Cardiac muscle cell (in vitro differentiated cells and primary cell): Measurements from ENCODE around the gene DCHS2. TPM values are rescaled to one million over a fixed set of nuclear protein-coding genes. Genes with fewer than 3 reads are reported as not detected.
A peak's percentile ranks its signal among the peaks of the same experiment; 100 is the strongest.

Experiments used
- DNase-seq, 2 donors: peaks; one replicate each; pipeline versions ENCODE4 v3.0.0 to v3.0.0-alpha.2; 2010 to 2017; ENCODE audit warnings: low read depth in 1 of 2, low spot score in 1 of 2
- H3K27ac ChIP-seq: fragments of 200-600 bp; sonication (generic); 2 replicates; pipeline ENCODE4 v1.5.1; 2016
- H3K27me3 ChIP-seq: fragments of 200-600 bp; sonication (generic); 2 replicates; pipeline ENCODE4 v1.6.0; 2016; ENCODE audit warnings: control low read depth
- H3K36me3 ChIP-seq: fragments of 200-600 bp; sonication (generic); 2 replicates; pipeline ENCODE4 v1.5.1; 2016; ENCODE audit warnings: control low read depth
- H3K4me1 ChIP-seq: fragments of 200-600 bp; sonication (generic); 2 replicates; pipeline ENCODE4 v1.8.1; 2017; ENCODE audit warnings: low read depth, mild to moderate bottlenecking, mixed run types
- H3K4me3 ChIP-seq: fragments of 200-600 bp; sonication (generic); 2 replicates; pipeline ENCODE4 v1.5.1; 2016; ENCODE audit warnings: mild to moderate bottlenecking
- H3K9me3 ChIP-seq: fragments of 200-600 bp; sonication (generic); 2 replicates; pipeline ENCODE4 v1.5.1; 2017; ENCODE audit warnings: low read depth, mild to moderate bottlenecking, control low read depth
- CTCF ChIP-seq: IDR thresholded peaks from 2 replicates; pipeline ENCODE4 v1.5.1; 2012; ENCODE audit warnings: low read depth, mild to moderate bottlenecking, low read length
- polyA plus RNA-seq: library from polyadenylated mRNA; unstranded; fragments of >200 nt; fragmentation: Nextera tagmentation; extraction: Ambion mirVana; gene quantifications from 2 replicates; pipeline ENCODE4 v1.2.1, GENCODE V29; 2016
- total RNA-seq: library from RNA; depleted of rRNA; stranded (reverse); fragments of >200 nt; gene quantifications from 2 replicates; pipeline ENCODE4 v1.2.3, GENCODE V29; 2016

Gene DCHS2
- total and polyA plus RNA-seq, 2 experiments from 2014 or later = 0.09 TPM; not detected in 1

GRCh38 chr4:154503598-154503997 lies 12.0 kb upstream of the DCHS2 start:
- H3K4me3 ChIP-seq = no peak overlapping the region
- H3K9me3 ChIP-seq = no peaks in the 10 kb centered on the region
- peak; percentile 59 for TF ChIP-seq CTCF
- H3K4me1 ChIP-seq = no peaks in the 10 kb centered on the region
- DNase-seq = peak; percentile 31 to 54
- H3K27ac ChIP-seq = no peak overlapping the region
- H3K27me3 ChIP-seq = peaks cover 22% of the 10 kb centered on the region
- no peaks in the 10 kb centered on the region for H3K36me3 ChIP-seq

- no peaks in the 10 kb centered on the region for H3K4me1 ChIP-seq
- TF ChIP-seq CTCF = no peak
- H3K27me3 ChIP-seq = peaks cover 22% of the 10 kb centered on the region
- no peaks in the 10 kb centered on the region for H3K9me3 ChIP-seq
- H3K4me3 ChIP-seq = no peak overlapping the region
- no peak for DNase-seq
- no peak overlapping the region for H3K27ac ChIP-seq
- H3K36me3 ChIP-seq = no peaks in the 10 kb centered on the region
Observed at GRCh38 chr4:154502111-154502510, 10.5 kb upstream of the DCHS2 start.

GRCh38 chr4:154497889-154498288 lies 6.3 kb upstream of the DCHS2 start:
- TF ChIP-seq CTCF = no peak
- H3K4me1 ChIP-seq = no peaks in the 10 kb centered on the region
- no peak for DNase-seq
- H3K27ac ChIP-seq = no peak overlapping the region
- no peaks in the 10 kb centered on the region for H3K36me3 ChIP-seq
- H3K27me3 ChIP-seq = peaks cover 36% of the 10 kb centered on the region
- no peak overlapping the region for H3K4me3 ChIP-seq
- no peaks in the 10 kb centered on the region for H3K9me3 ChIP-seq

- Histone ChIP-seq H3K4me1 (peaks cover 6% of the 10 kb centered on the region), H3K27me3 (peaks cover 46% of the 10 kb centered on the region), H3K27ac (no peak overlapping the region), H3K4me3 (no peak overlapping the region), H3K9me3 (no peaks in the 10 kb centered on the region), H3K36me3 (no peaks in the 10 kb centered on the region)
- DNase-seq = no peak
- TF ChIP-seq CTCF = no peak
Observed at GRCh38 chr4:154495867-154496266, 4.3 kb upstream of the DCHS2 start.

GRCh38 chr4:154492288-154492687 lies 689 bp upstream of the DCHS2 start:
- H3K9me3 ChIP-seq = no peaks in the 10 kb centered on the region
- peak overlapping the region; percentile 35 for H3K4me3 ChIP-seq
- H3K27me3 ChIP-seq = peaks cover 71% of the 10 kb centered on the region
- H3K4me1 ChIP-seq = peaks cover 6% of the 10 kb centered on the region
- TF ChIP-seq CTCF = no peak
- H3K36me3 ChIP-seq = no peaks in the 10 kb centered on the region
- DNase-seq = no peak
- no peak overlapping the region for H3K27ac ChIP-seq
